Measurements from ENCODE around the gene AMACR. TPM values are rescaled to one million over a fixed set of nuclear protein-coding genes. Genes with fewer than 3 reads are reported as not detected.

AMACR gene
- total RNA-seq, 1 donor from 2014 or later: 6.5 TPM

DNA sequence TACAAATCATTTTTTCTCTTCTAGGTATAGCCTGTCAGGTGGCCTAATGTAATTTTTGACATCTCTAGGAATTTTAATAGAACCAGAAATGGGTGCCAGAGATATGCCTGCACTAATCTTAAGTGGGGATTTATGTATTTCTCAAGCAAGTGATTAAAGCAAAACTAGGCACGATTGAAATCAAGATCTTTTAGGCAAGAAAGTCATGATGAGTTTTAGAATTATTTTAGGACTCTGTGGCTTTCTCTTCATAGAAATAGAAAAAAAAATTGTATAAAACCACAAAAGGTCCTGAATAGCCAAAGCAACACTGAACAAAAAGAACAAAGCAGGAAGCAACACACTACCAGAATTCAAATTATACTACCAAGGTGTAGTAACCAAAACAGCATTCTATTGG lies 952 bp upstream of the AMACR start:
- intact Hi-C loops (cut with micrococcal nuclease): loop anchor here (1.0 to 5.0 kb wide), 4 partner anchors 13 to 1798 kb away; partner anchors contain the start of genes BRIX1, RAD1 and TARS1

DNA sequence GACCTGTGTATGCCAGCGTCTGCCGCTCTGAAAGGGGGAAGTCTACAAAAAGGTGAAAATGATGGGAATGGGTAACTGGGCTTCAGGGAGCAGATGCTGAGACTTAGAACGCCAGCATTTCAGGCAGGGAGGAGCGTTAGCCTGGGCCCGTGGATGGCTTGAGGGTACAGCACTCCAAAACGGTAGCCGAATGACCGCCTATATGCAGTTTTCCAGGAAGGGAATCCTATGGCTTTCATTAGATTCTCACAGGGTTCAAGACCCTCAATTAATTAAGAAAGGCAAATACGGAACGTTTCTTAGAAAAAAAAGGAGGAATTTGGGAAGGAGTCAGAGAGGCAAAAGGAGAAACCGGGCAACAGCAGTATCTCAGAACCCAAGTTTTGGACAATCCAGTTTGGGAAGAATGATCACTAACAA lies 639 bp downstream of the AMACR start:
- intact Hi-C loops (cut with micrococcal nuclease): loop anchor here (1.0 to 5.0 kb wide), 2 partner anchors 42 to 1800 kb away; no protein-coding TSS in a partner anchor

DNA sequence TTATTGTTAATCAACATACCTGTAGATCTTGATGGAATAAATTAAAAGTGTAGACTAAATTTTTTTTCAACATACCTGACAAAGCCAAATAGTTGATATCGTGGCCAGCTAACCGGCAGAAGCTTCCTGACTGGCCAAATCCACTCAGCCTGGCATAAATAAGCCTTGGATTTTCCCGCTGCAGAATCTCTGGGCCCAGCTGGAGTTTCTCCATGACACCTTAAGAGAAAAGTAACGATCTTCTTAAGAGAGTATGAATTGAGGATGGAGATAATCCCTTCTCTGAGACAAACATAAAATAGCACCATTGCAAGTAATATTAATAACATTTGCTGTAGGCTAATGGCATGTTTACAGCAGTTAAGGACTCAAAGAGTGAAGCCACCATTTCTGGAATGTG lies 2.2 kb downstream of the AMACR start:
- intact Hi-C loops (cut with micrococcal nuclease): loop anchor here (5.0 kb wide), 1 partner anchor 1802 kb away; no protein-coding TSS in a partner anchor

DNA sequence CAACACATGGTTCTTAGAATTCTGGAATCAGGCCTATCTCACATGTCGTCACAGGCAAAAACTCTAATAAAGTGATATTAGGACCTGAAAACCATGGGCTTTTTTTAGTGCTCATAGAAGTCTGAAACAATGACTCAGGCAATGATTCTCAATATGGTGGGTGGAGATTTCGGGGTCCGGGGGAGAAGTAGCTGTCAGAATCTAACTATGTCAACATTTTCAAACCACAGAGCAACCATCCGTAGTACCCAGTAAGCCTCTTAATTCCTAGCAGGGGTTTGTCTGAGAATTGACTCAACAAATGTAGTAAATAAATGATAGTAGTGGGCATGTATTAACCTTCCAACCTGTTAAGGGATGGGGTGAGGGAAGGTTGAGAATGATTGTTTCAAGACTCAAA lies 2.6 kb downstream of the AMACR start:
- intact Hi-C loops (cut with micrococcal nuclease): loop anchor here (5.0 kb wide), 1 partner anchor 1802 kb away; no protein-coding TSS in a partner anchor

DNA sequence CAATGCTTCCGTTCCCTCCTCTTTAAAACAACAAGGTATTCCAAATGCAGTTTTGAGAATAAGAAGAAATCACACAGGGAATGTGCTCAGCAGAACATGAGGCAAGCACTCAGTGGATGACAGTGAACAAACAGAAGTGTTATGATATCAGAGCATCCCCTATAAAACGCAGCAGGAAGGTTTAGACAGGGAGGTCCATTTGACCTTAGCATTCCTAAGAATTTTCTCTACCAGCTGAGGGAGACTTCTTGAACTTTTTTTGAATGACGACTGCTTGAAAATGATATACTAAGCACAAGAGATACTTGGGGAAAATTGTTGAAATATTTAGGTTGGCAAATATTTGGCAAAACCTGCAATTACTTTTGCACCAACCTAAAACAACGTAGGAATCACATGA lies 3.9 kb downstream of the AMACR start:
- intact Hi-C loops (cut with micrococcal nuclease): no loop called here

DNA sequence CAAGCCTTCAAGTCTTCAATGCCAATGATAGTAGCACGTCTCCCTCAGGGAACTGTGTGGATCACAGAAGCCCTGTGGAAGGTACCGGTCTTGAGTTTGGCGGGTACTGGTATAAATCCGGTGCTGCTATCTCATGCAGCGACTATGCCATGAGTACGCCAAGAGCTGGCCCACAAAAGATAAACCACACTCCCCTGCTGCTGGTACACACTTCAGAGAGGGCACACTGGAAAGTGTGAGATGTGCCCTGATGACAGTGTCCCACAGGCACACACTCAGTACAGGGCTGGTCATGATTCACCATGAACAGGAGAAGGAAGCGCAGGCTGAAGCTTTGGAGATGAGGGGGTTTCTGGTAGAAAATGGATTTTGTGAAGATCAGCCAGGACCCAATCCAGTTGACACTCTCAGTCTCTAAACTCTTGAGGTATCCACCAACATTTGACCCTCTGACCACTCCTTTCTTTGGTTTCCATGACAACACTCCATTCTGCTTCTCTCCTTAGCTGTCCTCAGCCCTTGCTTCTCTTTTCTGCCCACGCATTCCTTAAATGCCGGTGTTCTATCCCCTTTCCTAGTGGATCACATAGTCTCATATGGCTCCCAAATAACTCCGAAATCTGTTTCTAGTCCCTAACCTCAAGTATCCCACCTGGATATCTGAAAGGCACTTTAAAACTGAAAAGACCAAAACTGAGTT lies 5.1 kb downstream of the AMACR start:
- intact Hi-C loops (cut with micrococcal nuclease): no loop called here

DNA sequence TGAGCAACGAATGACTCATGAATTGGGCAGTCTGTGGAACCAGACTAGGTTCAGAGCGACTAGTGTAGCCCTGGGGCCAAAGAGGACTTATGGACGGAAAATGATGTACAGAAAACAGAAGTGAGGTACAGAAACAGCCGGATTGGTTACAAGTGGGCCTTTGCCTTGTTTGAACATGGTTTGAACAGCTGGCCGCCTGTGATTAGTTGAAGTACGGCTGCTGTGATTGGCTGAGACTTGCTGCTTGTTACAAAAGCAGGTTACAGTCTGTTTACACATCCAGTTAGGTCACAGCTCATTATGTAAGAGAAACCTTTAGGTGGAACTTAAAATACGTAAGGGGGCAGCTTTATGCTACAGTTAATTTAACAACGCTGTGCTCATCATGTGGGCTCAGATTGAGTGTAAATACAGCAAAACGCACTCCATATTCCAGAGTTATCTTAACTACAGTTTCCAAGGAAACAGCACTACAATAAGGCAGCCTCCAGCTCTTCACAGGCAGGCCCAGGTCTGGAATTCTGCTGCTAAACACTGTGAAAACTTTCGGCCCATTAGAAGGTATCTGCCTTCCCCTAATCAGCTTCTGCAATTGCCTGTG lies 6.5 kb downstream of the AMACR start:
- intact Hi-C loops (cut with micrococcal nuclease): no loop called here

DNA sequence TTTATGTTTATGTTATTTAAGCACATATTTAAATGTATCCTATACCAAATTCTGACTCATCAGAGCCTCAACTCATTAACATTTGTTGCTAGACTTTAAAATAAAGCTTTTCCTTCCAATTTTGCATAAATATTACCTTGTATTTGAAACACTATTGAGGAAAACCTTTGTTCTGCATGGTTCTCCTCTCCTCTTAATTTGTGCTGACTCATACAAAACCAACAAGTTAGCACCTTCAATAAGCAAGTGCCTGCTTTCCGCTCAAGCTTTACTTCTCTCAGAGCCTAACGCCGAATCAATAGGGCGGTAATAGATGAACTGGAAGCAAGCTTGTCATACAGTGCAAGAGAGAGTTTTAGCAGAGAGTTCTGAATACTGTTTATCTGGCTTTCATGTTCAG lies 7.9 kb downstream of the AMACR start:
- intact Hi-C loops (cut with micrococcal nuclease): loop anchor here (10.0 kb wide), 2 partner anchors 245 to 465 kb away; no protein-coding TSS in a partner anchor

DNA sequence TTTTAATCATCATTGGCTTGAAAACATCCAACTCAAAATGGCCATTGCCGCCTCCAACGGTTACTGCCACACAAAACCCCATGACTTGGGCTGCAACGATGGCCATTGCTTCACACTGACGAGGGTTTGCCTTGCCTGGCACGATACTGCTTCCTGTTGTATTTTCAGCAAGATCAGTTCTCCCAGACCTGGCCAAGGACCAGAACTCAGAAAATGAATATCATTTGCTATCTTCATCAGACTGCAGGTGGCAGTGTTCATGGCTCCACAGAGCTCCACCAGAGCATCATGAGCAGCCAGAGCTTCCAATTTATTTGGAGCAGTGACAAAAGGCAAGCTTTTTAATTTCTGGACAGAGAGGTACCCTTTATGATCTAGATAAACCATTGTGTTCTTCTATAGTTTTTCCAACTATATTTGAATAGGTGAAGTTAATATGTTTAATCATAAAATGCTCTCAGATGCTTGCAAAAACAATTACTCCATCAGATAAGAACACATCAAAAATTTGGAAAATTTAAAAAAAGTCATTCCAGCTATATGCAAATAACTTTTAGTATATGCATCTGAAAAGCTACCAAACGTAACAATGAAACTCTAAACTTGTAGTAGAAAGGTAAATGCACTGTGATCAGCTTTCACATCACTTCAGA lies 10.4 kb downstream of the AMACR start:
- intact Hi-C loops (cut with micrococcal nuclease): loop anchor here (10.0 kb wide), 2 partner anchors 247 to 467 kb away; no protein-coding TSS in a partner anchor

DNA sequence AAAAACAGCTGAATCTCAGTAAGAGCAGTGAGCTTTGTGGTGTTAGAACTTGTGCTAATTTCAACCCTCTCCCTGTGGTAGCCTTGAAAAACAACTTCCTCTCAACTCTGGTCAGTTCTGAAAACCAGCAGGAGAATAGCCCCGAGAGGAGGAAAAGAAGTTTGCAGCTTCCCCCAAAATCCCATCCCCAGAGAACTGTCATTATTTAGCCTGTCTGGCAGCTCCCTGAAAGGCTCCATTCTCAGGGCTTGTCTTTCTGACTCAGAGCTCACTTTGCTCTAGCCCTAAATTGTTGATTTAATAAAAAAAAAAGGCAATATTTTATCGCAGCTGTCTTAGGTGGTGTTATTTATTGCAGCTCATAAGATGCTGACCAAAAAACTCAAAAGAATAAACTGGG lies 12.0 kb downstream of the AMACR start:
- intact Hi-C loops (cut with micrococcal nuclease): loop anchor here (10.0 kb wide), 2 partner anchors 249 to 469 kb away; no protein-coding TSS in a partner anchor

DNA sequence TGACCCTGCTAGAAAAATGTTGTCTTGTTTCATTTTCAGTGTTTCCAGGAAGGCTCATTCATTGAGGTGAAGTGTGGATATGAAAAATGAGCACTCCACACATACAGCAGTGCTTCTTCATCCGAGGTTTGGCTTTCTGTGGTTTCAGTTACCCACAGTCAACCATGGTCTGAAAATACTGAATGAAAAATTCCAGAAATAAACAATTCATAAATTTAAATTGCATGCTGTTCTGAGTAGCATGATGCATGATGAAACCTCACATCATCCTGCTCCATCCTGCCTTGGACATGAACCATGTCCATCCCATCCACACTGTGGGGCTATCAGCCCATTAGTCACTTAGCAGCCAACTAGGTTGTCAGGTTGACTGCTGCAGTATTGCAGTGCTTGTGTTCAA lies 13.0 kb downstream of the AMACR start:
- intact Hi-C loops (cut with micrococcal nuclease): loop anchor here (10.0 kb wide), 2 partner anchors 250 to 470 kb away; no protein-coding TSS in a partner anchor

DNA sequence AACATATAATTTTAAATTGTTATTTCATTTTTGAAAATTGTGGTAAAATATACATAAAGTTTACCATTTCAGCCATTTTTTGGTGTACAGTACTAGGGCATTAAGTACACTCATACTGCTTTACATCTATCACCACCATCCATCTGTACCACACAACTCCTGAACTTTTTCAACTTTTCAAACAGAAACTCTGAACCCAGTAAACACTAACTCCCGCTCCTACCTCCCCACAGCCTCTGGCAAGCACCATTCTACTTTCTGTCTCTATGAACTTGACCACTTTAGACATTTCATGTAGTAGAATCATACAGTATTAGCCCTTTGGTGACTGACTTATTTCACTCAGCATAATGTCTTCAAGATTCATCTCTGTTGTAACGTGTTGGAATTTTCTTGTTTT lies 15.0 kb downstream of the AMACR start:
- intact Hi-C loops (cut with micrococcal nuclease): loop anchor here (10.0 kb wide), 2 partner anchors 252 to 472 kb away; no protein-coding TSS in a partner anchor

DNA sequence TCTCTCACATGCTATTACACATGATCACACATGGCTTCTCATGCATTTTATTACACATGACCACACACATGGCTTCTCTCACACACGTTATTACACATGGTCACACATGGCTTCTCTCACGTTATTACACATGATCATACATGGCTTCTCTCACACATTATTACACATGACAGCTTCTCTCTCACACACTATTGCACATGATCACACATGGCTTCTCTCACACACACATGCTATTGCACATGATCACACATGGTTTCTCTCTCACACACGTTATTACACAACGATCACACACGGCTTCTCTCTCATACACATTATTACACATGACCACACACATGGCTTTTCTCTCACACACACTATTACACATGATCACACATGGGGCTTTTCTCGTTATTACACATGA lies 22.4 kb downstream of the AMACR start:
- intact Hi-C loops (cut with micrococcal nuclease): no loop called here

DNA sequence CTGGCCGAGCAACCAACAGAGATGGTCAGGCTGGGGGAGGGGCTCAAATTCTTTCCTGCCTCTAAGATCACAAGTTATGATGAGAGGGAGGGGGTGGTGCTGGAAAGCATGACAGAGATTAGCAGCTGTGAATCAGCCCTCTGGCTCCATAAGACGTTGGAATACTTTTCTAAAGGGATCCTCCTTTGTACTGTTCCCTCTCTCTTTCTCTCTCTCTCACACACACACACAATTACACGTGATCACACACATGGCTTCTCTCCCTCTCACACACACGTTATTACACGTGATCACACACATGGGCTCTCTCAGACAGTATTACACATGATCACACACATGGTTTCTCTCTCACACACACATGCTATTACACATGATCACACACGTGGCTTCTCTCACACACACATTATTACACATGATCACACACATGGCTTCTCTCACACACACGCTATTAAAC lies 23.2 kb downstream of the AMACR start, which contains the start of gene SLC45A2:
Gene SLC45A2, minus strand, starts transcription at position 23 of the 454 bp plus-strand sequence. CDS start 110 bp downstream, outside the sequence.
- intact Hi-C loops (cut with micrococcal nuclease): no loop called here

DNA sequence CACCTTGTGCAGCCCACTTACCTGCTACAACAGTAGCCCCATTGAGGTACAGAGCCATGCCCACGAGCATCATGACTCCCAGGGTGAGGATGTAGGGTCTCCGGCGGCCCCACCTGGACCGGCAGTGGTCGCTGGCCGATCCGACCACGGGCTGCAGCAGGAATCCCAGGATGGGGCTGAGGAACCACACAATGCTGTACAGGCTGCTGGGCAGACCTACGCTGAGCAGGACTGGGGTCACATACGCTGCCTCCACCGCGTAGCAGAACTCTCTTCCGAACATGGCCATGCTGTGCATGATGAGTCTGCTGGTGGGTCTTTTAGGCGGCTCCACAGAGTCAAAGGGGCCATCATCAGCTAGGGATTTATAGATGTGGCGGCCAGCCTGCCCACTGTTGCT lies 23.7 kb downstream of the AMACR start:
- intact Hi-C loops (cut with micrococcal nuclease): no loop called here

DNA sequence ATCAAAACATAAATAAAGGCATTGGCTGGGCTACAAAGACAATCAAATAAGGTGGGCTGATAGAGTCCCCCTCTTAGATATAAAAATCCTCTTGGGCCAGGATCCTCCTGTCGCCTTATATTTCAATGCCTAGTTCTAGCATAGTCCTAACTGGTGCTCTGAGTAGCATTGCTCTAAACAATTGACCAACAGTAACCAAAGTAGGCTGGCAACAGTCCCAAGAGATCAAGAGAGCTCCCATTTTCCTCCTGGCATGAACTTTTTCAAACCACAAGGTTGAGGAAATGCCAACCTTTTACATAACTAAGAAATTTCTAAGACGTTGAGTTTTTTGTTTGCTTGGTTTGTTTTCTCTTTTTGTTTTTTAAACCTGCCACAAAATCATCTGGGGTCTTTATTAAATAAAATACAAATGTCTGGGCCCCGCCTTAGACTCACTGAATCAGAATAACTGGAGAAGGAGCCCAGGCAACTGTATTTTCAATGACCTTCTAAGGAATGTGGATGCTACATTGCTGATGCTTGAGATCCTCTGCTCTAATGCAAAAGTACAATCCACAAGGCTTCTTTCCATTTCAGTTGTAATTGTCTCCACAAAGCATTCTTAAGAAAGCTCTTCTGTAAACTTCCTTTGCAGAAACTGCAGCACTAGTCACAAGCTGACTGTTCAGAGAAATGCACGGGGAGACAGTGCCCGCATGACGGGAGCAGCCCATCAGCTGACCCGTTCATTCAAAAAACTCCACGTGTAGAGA lies 26.3 kb downstream of the AMACR start:
- intact Hi-C loops (cut with micrococcal nuclease): no loop called here

DNA sequence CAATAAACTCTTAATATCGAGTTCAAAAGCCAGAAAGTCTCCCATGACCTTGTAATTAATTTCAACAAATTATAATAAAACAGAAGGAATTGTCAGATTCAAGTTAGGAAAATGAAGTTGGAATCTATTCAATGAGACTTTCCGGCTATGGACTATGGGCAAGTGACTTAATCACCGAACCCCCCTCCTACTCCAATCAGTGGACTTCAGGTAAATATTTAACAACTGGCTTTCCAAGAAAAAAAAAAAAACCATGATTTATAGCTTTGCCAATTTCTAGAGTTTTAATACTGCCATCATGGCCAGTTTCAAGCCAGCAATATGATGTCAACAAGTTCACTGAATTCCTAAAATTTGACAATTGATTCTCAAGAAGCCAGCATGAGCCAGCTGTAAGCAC lies 27.8 kb downstream of the AMACR start:
- intact Hi-C loops (cut with micrococcal nuclease): no loop called here

DNA sequence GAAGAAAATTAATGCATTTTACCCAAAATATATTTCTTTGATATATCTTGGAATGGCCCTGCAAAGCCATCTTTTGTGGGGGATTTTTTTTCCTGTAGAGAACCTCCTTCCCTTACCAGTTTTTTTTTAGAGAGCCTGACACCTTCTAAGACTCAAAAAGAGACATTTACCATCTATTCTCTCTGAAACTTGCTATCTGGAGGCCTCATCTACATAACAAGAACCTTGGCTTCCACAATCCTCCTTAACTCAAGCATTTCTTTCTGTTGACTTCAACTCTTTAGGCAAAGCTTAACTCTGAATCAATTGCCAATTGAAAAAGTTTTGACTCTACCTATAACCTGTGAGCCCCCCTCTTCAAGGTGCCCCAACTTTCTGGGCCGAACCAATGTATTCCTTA lies 29.5 kb downstream of the AMACR start:
- intact Hi-C loops (cut with micrococcal nuclease): no loop called here

DNA sequence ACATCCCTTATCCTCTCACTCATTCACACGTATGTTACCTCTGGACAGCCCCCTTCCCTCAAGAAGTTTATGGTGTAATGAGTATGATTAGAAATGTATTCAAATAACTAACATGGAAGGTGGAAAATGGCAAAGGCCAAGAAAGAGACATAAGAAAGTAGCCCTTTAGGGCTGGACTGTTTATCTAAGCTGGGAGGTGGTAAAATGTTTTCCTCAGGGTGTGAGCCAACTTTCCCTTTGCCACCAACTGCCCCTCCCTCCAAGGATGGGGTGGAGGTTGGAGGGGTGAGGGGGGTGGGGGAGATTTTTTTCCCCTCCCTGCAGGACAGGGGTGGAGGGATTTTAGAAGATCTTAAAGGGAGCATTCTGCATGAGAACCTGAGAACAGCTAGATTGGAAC lies 31.5 kb downstream of the AMACR start:
- intact Hi-C loops (cut with micrococcal nuclease): no loop called here

DNA sequence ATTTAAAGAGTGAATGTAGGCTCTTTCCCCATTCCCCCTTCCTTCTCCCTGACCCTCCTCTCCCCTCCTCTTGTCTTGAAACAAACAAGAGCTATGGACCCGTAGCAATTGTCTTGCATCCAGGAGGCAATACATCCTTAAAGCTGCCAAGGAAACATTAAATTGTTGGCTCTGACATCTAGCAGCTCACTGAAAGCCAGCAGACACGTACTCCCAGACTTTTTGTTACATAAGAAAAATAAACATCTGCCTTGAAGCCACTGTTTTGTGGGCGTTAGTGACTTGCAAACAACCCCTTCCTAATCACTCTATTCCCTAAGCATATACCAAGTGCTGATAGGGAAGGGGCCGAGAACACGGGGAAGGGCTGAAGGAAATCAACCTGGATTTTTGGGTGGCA lies 32.0 kb downstream of the AMACR start:
- intact Hi-C loops (cut with micrococcal nuclease): no loop called here

DNA sequence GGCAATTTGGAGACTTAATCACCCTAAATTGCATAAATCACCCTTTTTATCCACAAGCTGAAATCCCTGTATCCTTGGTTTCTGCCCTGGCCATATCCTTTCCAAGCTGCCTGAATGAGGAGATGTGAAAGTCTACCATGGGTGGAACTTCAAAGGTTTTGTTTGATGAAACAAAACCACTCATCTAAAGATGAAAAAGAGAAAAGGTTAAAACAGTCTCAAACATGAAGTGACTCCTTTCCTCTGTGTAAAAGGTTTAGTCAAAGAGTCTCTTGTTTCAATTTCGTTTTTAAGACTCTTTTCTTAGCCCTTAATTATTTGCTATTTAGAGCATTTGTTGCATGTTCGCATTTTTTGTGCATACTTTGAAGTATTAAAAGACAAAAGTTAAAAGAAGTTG lies 34.6 kb downstream of the AMACR start:
- intact Hi-C loops (cut with micrococcal nuclease): no loop called here
